HG03439 (cell line): ENCODE results near the gene UBE2F.
A peak's percentile ranks its signal among the peaks of the same experiment; 100 is the strongest.
"Not testable (repeated sequence)": the region's sequence is repeated elsewhere in the genome, so short reads cannot be mapped to it uniquely, and the experiment has no call there.

ENCODE experiments used
- ATAC-seq: cut with Tn5 transposase; IDR thresholded peaks from one replicate; pipeline ENCODE4 v1.9.1; 2021; ENCODE audit warnings: mild to moderate bottlenecking, moderate library complexity; ENCODE audit not compliant: unreplicated experiment

Gene UBE2F

GRCh38 chr2:237977380-237977779, 10.6 kb downstream of the UBE2F start:
- no peak for ATAC-seq

- no peak for ATAC-seq
Measured at GRCh38 chr2:237978058-237978712, 11.4 kb downstream of the UBE2F start.

- no peak for ATAC-seq
Measured at GRCh38 chr2:237979331-237979730, 12.5 kb downstream of the UBE2F start.

GRCh38 chr2:237980087-237980486, 13.3 kb downstream of the UBE2F start:
- ATAC-seq = no peak

GRCh38 chr2:237980751-237981150, 13.9 kb downstream of the UBE2F start:
- ATAC-seq = no peak

- not testable (repeated sequence) for ATAC-seq
Measured at GRCh38 chr2:237981621-237982020, 14.8 kb downstream of the UBE2F start.

GRCh38 chr2:237982039-237982725, 15.4 kb downstream of the UBE2F start:
- no peak for ATAC-seq

GRCh38 chr2:237983922-237984321, 17.1 kb downstream of the UBE2F start:
- no peak for ATAC-seq

GRCh38 chr2:237987268-237987667, 20.5 kb downstream of the UBE2F start:
- no peak for ATAC-seq

- ATAC-seq = no peak
Measured at GRCh38 chr2:237993701-237994100, 26.9 kb downstream of the UBE2F start.

GRCh38 chr2:237995036-237995435, 28.2 kb downstream of the UBE2F start:
- ATAC-seq = no peak

- ATAC-seq = no peak
Measured at GRCh38 chr2:237996021-237996593, 29.3 kb downstream of the UBE2F start.

GRCh38 chr2:237997521-237997920, 30.7 kb downstream of the UBE2F start:
- no peak for ATAC-seq

- ATAC-seq = peak; percentile 76
Measured at GRCh38 chr2:237998530-237998929, 31.7 kb downstream of the UBE2F start.

GRCh38 chr2:238003234-238004031, 36.6 kb downstream of the UBE2F start:
- ATAC-seq = no peak

GRCh38 chr2:238004077-238004830, 37.4 kb downstream of the UBE2F start:
- no peak for ATAC-seq

GRCh38 chr2:238005528-238005927, 38.7 kb downstream of the UBE2F start:
- ATAC-seq = no peak

GRCh38 chr2:238006510-238006909, 39.7 kb downstream of the UBE2F start:
- no peak for ATAC-seq

- no peak for ATAC-seq
Measured at GRCh38 chr2:238007924-238008323, 41.1 kb downstream of the UBE2F start.

GRCh38 chr2:238009563-238009962, 42.7 kb downstream of the UBE2F start:
- ATAC-seq = no peak

GRCh38 chr2:238010572-238010971, 43.8 kb downstream of the UBE2F start:
- no peak for ATAC-seq
